Germinal center (tissue), 1 donor: ENCODE data around the gene TRIM7.

ENCODE experiments used
- DNase-seq: peaks from one replicate; pipeline ENCODE4 v3.0.0; 2012; ENCODE audit warnings: mixed read lengths, low spot score

Gene TRIM7

GRCh38 chr5:181204826-181205760 is at the start of gene TRIM7:
TRIM7 (minus strand) TSS chr5:181205196; CDS start chr5:181205110, 86 bp downstream.
- DNase-seq, result no peak

GRCh38 chr5:181248277-181248676 is 43.3 kb upstream of the TRIM7 start:
- DNase-seq, result no peak

DNA sequence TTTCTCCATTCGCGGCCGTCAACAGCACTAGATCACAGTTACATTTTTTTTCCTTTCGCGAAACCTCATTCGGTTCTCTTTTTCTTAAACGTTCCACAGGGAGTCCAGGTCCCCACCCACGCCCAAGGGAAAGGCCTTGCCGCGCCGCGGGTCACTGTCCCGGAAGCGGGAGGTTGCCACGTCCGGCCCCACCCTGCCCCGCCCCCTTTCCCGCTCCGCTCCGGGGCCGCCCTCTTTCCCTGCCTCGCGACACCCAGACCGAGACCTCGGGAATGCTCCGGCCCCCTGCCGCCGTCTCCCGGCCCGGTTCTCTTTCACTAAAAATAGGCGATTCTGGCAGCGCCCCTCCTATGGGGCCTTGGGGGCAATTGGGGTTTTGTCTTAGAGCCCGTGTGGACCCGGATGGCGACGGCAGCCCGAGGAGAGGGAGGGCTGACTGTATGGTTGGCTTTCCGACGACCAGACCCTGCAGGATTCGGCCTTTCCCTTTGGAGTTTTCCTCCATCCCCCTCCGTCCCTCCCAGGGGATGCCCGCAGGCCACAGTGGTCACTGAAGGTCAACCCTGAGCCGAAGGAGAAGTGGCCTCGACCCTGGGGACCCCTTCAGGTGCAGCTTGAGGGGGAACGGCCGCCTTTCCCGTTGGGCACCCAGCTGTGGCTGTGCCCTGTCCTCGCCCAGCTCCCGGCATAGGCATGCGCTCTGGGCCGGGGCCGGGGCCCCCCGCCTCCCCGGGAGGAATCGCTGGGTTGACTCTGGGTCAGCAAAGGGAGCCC is 41.5 kb upstream of the TRIM7 start:
- peak; percentile 82 for DNase-seq

DNA sequence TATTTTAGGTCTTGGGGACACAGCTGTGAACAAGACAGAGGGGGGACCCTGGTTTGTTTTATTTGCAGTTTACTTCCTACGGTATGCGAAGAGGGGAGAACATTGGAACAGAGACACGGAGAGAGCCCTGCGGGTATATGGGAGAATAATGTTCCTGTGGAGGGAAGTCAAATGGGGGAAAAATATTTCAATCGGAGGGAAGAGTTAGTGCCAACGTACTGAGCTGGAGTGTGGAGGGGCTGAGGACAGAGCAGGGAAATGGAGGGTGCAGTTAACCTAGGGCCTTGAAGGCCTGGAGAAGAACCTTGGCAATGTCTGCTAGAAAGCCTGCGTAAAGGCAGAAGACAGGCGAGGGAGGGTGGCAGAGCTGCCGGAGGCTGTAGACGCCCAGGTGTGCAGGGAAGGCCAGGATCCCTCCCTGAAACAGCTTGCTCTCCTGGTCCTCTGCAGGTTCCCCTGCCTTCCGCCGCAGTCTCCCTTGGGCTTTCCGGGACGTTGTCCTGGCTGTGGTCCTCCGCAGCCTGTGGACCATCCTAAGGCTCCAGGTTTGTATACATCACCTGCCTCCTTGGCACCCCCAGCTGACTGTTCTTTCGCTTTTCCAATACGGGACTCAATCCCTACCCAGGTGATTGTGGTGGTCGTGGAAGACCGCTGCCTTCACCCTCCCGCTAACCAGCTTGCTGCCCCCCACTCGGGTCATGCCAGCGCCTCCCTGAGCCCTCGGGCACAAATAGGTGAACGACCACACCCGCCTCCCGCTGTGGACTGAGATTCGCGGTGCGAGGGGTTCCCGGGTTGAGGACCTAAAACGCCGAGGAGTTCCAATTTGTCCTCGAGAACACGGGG is 40.7 kb upstream of the TRIM7 start:
- no peak for DNase-seq

DNA sequence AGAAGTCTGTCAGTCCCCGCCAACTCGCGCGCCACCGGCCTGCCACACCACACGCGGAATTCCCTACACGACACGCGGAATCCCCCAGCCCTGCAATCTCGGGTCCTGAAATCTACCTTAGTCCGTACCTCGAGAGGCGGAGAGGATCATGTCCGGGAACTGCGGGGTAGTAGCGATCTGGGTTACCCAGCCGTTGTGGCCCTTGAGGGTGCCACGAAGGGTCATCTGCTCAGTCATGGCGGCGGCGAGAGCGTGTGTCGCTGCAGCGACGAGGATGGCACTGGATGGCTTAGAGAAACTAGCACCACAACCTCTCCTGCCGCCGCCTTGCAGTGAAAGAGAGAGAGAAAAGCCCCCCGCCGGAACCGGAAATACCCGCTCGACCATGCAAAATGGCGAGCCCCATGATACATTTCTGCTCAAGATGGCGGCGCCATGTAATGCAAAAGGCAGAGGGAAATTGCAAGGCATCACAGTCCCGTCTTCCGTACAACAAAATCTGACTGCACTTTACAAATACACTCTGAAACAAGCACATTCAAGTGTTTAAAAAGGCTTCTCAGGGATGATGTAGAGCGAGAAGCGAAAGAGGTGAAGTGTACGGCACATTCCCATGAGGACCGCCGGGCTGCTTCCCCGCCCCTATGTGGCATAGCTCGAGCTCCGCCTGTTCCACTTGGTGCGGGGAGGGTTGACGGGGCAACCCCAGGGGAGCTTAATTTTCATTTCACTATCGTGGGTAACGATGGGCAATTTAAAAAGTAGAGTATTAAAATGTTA is 38.8 kb upstream of the TRIM7 start, which contains the start of gene RACK1:
Gene RACK1 (minus strand): TSS at position 343 of the 780 bp plus-strand sequence. CDS start 106 bp downstream, at position 237.
- DNase-seq, result peak; percentile 90

- no peak for DNase-seq
Observed at GRCh38 chr5:181243018-181243563, 38.1 kb upstream of the TRIM7 start.

DNA sequence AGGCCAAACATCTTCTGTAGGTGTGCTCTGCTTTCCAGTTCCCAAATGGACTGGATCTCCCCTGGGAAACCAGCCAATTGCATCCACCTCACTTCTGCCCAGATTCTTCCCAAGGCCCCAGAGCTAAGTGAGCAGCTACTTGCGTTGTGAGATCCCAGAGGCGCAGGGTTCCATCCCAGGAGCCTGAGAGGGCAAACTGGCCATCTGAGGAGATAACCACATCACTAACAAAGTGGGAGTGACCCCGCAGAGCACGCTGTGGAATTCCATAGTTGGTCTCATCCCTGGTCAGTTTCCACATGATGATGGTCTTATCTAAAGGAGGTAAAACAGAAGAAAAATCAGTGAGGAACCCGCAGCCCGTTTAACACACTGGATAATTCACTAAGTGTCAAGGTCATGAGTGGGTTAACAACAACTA is 37.0 kb upstream of the TRIM7 start:
- no peak for DNase-seq

DNA sequence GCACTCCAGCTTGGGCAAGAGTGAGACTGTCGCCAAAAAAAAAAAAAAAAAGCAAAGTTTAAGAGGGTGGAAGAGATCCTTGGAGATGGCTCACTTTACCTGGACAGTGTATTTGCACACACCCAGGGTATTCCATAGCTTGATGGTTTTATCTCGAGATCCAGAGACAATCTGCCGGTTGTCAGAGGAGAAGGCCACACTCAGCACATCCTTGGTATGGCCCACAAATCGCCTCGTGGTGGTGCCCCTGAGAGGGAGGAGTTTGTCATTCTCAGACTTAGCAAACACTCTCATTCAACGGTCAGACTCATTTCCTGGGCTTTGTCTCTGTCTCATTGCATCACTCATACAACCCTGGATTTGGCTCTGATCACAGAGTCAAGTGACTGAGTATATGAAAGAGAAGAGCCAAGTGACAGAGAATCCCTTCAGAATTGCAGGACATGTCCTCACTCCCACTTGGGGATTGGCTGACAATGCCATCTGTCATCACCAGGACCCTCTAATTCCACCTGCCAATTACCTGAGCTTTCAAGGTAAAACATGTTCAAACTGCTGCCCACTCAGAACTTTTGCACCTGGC is 36.5 kb upstream of the TRIM7 start:
- DNase-seq, result no peak

DNA sequence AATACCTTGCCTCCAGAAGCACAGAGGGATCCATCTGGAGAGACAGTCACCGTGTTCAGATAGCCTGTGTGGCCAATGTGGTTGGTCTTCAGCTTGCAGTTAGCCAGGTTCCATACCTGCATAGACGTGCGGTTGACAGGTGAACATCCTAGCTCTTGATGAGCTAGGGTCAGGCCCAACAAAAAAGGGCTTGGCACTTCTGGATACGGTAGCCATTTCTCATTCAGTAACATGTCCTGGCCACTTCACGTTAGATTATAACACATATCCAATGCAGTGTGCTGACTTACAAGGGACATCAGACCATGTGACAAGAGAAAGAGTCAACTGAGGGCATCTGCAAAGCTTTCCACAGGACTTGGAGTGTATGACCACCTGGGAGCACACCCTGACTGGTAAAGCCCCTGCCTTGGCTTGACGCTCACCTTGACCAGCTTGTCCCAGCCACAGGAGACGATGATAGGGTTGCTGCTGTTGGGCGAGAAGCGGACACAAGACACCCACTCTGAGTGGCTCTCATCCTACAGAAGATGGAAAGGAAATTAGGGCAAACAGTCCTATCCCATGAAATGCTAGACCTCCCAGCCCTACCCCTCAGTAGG is 34.2 kb upstream of the TRIM7 start:
- no peak for DNase-seq

DNA sequence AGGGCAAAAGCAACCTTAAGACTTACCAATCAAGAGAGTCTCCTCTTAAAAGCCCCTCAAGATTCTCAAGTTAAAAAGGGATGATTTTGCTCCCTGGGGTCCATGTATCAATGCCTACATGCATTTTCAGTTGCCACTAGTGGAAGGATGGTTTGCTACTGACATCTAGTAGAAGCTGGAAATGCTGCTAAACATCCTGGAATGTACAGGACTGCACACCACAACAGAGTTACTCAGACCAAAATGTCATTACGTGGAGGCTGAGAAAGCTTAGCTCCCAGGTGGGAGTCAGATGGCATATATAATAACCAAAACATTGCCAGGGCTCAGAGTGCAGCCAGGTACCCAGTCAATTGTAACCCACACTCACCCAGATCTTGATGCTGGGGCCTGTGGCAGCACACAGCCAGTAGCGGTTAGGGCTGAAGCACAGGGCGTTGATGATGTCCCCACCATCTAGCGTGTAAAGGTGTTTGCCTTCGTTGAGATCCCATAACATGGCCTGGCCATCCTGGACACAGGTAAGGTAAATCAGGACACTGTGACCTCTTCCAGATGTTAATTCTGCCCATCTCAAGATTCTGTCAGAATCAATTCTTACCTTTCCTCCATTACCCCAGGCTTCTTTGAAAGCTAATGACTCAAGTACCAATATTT is 32.9 kb upstream of the TRIM7 start:
- no peak for DNase-seq

DNA sequence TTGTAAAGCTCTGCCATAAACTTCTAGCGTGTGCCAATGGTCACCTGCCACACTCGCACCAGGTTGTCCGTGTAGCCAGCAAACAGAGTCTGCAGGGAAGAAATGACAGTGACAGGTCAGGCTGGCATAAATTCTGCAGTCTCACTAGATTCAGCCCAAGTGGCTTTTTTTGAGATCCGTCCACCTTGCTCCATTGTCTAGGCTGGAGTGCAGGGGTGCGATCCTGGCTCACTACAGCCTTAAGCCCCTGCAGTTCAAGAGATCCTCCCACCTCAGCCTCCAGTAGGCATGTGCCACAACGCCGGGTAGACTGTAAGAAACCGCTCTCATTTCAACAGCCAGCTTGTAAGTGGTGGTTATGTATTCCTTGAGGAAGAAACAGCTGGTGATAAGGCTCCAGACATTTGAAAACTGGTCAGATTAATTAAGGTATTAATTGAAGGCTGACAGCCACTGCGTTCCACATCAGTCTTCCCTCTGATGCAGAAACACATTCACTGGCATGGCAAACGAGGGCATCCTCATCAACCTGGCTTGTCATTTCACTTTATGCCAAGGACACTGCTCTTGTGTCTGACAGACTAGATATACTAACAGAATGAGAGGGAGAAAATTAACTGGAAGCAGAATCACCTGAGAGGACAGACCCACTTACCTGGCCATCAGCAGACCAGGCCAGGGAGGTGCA is 32.1 kb upstream of the TRIM7 start:
- no peak for DNase-seq

GRCh38 chr5:181236471-181236870 is 31.5 kb upstream of the TRIM7 start:
- DNase-seq, result no peak

GRCh38 chr5:181235689-181236366 is 30.8 kb upstream of the TRIM7 start:
- DNase-seq, result no peak

GRCh38 chr5:181235323-181235688 is 30.3 kb upstream of the TRIM7 start:
- no peak for DNase-seq

DNA sequence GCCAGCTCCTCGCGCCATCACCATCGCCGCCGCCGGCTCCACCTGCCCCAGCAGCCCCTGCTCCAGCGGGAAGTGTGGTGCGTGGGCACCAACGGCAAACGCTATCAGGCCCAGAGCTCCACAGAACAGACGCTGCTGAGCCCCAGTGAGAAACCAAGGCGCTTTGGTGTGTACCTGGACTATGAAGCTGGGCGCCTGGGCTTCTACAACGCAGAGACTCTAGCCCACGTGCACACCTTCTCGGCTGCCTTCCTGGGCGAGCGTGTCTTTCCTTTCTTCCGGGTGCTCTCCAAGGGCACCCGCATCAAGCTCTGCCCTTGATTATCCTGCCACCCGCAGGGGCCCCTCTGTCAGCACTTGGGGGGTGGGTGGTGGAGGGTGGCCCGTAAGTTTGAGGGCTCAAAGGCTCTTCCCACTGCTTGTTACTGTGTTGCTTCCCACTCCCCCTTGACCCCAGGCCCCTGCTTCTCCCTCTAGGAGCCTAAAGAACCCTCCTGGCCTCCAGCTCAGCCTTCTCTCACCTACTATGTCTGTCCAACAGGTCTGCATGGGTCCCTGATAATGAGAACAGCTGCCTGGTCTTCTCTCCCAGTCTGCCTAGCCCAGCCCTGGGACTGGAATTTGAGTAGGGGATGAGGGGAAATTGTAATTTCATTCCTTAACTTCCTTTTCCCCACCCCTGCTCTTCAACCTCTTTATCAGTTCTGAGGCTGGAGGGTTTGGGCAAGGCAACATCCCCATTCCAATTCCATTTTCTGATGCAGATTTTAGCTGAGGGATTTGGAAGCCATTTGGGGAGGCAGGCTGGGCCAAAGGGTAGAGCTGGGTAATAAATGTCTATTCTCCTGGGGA is 29.7 kb upstream of the TRIM7 start:
- no peak for DNase-seq

DNA sequence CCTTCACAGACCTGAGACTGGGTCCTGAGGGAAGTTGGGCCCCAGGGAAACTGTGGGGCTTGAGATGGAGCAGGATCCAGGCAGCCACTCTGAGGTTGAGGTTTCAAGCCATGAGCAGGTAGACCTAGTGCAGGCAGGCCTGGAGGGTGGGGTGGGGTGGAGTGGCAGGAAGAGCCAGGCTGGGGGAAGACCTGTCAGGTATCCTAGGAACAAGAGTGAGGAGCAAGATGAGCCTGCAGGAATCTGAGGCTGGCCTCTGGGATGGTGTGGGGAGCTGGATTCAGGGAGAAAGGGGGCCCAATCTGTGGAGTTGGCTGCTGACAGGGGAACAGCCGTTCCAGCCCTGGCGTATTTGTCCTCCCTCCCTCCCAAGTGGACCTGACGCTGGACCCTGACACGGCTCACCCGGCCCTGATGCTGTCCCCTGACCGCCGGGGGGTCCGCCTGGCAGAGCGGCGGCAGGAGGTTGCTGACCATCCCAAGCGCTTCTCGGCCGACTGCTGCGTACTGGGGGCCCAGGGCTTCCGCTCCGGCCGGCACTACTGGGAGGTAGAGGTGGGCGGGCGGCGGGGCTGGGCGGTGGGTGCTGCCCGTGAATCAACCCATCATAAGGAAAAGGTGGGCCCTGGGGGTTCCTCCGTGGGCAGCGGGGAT is 28.9 kb upstream of the TRIM7 start:
- DNase-seq, result no peak
